Keratinocyte (primary cell): ENCODE measurements around the gene XYLT2. TPM values are rescaled to one million over a fixed set of nuclear protein-coding genes. Genes with fewer than 3 reads are reported as not detected.

Experiments used
- DNase-seq: peaks from one replicate; pipeline ENCODE4 v3.0.0-alpha.2; 2011; ENCODE audit warnings: low read depth, missing footprints, low spot score
- FAIRE-seq: peaks from 2 replicates; lab custom pipeline; 2011; peaks lifted over from hg19 to GRCh38; lab: Jason Lieb, UNC
- H2AFZ ChIP-seq: 2 replicates; pipeline ENCODE4 v1.6.0; 2012; ENCODE audit warnings: low read length, control low read depth, inconsistent platforms; ENCODE audit not compliant: control insufficient read depth
- H3K27ac ChIP-seq: 2 replicates; pipeline ENCODE4 v1.5.1; 2011; ENCODE audit warnings: low read length; ENCODE audit not compliant: control insufficient read depth, insufficient read depth
- H3K27me3 ChIP-seq: 3 replicates; pipeline ENCODE4 v1.6.0; 2011; ENCODE audit warnings: low read length; ENCODE audit not compliant: control insufficient read depth, insufficient read depth; ENCODE audit errors: extremely low read depth
- H3K36me3 ChIP-seq, 2 experiments: 2 replicates in 1 of 2; 3 replicates in 1 of 2; pipeline ENCODE4 v1.5.1; 2011; ENCODE audit warnings: low read length in 2 of 2, mild to moderate bottlenecking in 1 of 2; ENCODE audit not compliant: control insufficient read depth in 2 of 2, insufficient read depth in 2 of 2; ENCODE audit errors: extremely low read depth in 1 of 2
- H3K4me1 ChIP-seq: 3 replicates; pipeline ENCODE4 v1.5.1; 2011; ENCODE audit warnings: low read length; ENCODE audit not compliant: control insufficient read depth, insufficient read depth; ENCODE audit errors: extremely low read depth
- H3K4me2 ChIP-seq: 3 replicates; pipeline ENCODE4 v1.6.0; 2011; ENCODE audit warnings: low read depth, low read length; ENCODE audit not compliant: control insufficient read depth, insufficient read depth; ENCODE audit errors: extremely low read depth
- H3K4me3 ChIP-seq, 3 experiments: fragments of 200-600 bp in 1 of 3; sonication (generic) in 1 of 3; 2 replicates in 2 of 3; 3 replicates in 1 of 3; pipeline ENCODE4 v1.5.1; 2011 to 2016; ENCODE audit warnings: low read length in 3 of 3, mild to moderate bottlenecking in 3 of 3, control low read depth in 2 of 3, inconsistent platforms in 1 of 3, low read depth in 1 of 3, mixed read lengths in 1 of 3, mixed run types in 1 of 3, moderate library complexity in 1 of 3; ENCODE audit not compliant: control insufficient read depth in 2 of 3, insufficient read depth in 2 of 3; ENCODE audit errors: extremely low read depth in 1 of 3
- H3K79me2 ChIP-seq: 2 replicates; pipeline ENCODE4 v1.6.0; 2012; ENCODE audit warnings: low read length; ENCODE audit not compliant: control insufficient read depth, insufficient read depth
- H3K9ac ChIP-seq: 3 replicates; pipeline ENCODE4 v1.6.0; 2011; ENCODE audit warnings: low read length; ENCODE audit not compliant: control insufficient read depth, insufficient read depth; ENCODE audit errors: extremely low read depth
- H3K9me1 ChIP-seq: 3 replicates; pipeline ENCODE4 v1.6.0; 2011; ENCODE audit warnings: low read length; ENCODE audit not compliant: control insufficient read depth, insufficient read depth; ENCODE audit errors: extremely low read depth
- H3K9me3 ChIP-seq: 2 replicates; pipeline ENCODE4 v1.5.1; 2012; ENCODE audit warnings: low read depth, low read length; ENCODE audit not compliant: control insufficient read depth
- H4K20me1 ChIP-seq: 3 replicates; pipeline ENCODE4 v1.6.0; 2011; ENCODE audit warnings: low read length; ENCODE audit not compliant: control insufficient read depth, insufficient read depth; ENCODE audit errors: extremely low read depth
- EZH2 ChIP-seq: IDR thresholded peaks from one replicate; pipeline ENCODE4 v1.6.1; 2012; ENCODE audit warnings: inconsistent platforms, mild to moderate bottlenecking, low read length, moderate library complexity
- dilution Hi-C: fragments of 300-500 bp; cut with MboI; formaldehyde crosslinking; loops from one replicate; pipeline ENCODE4 v1.7.0; 2020; ENCODE audit warnings: low sequenced_read_pairs; ENCODE audit not compliant: extremely low pct_ligation_motif_present
- polyA plus RNA-seq, 5 experiments: library from polyadenylated mRNA; depleted of rRNA in 3 of 5; stranded (reverse) in 3 of 5; stranded (forward) in 1 of 5; unstranded in 1 of 5; fragments of >200 nt; gene quantifications; 1 replicate in 1 of 5; 2 replicates in 3 of 5; 3 replicates in 1 of 5; pipeline versions ENCODE4 v1.2.1 to v1.2.3, GENCODE V29; 2011 to 2012; ENCODE audit warnings: missing spikeins in 2 of 5, low read depth in 1 of 5, low replicate concordance in 1 of 5
- TF ChIP-seq, protein P1 (sequence below), 3 experiments: IDR thresholded peaks in 1 of 3; conservative IDR thresholded peaks in 1 of 3; optimal IDR thresholded peaks in 1 of 3; 2 replicates in 2 of 3; 3 replicates in 1 of 3; pipeline versions ENCODE3 to v1.5.1; 2011; ENCODE audit warnings: low read length in 3 of 3, mild to moderate bottlenecking in 3 of 3, moderate library complexity in 2 of 3, control low read depth in 1 of 3, inconsistent platforms in 1 of 3; ENCODE audit not compliant: insufficient read depth in 2 of 3; ENCODE audit errors: extremely low read depth in 1 of 3

The XYLT2 gene
- polyA plus RNA-seq, 1 donor (not counting 4 experiments of a cell fraction or from before 2014, with no cell fraction given), result 15.3 TPM

DNA sequence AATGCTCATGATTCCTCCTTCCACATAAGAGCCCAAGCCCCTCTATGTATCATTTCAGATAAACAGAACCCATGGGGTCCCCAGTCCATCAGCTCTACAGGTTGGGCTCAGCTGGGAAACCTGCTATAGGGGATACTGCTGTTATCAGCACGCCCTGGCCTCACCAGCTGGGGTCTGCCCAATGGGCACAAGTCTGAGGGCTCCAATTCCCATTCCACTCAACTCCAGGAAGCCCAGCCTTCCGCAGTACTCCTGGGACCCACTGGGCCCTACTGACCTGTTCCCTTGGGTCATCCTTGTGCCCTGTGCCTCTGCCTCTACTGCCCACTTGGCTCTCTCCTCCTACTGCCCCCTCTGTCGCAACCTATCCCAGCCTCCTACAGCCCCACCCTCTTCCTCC, 16.2 kb upstream of the XYLT2 start:
- Histone ChIP-seq H3K9ac (no peak overlapping the region), H3K79me2 (no peaks in the 10 kb centered on the region), H3K4me3 (no peak overlapping the region), H3K4me2 (no peak overlapping the region), H3K9me1 (no peaks in the 10 kb centered on the region), H3K36me3 (no peaks in the 10 kb centered on the region), H3K4me1 (no peaks in the 10 kb centered on the region), H3K9me3 (no peaks in the 10 kb centered on the region), H3K27ac (no peak overlapping the region), H4K20me1 (no peaks in the 10 kb centered on the region), H3K27me3 (no peaks in the 10 kb centered on the region), H2AFZ (no peak overlapping the region)
- DNase-seq (no peak), FAIRE-seq (no peak)
- TF ChIP-seq, protein P1, sequence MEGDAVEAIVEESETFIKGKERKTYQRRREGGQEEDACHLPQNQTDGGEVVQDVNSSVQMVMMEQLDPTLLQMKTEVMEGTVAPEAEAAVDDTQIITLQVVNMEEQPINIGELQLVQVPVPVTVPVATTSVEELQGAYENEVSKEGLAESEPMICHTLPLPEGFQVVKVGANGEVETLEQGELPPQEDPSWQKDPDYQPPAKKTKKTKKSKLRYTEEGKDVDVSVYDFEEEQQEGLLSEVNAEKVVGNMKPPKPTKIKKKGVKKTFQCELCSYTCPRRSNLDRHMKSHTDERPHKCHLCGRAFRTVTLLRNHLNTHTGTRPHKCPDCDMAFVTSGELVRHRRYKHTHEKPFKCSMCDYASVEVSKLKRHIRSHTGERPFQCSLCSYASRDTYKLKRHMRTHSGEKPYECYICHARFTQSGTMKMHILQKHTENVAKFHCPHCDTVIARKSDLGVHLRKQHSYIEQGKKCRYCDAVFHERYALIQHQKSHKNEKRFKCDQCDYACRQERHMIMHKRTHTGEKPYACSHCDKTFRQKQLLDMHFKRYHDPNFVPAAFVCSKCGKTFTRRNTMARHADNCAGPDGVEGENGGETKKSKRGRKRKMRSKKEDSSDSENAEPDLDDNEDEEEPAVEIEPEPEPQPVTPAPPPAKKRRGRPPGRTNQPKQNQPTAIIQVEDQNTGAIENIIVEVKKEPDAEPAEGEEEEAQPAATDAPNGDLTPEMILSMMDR (optimal IDR thresholded peaks at IDR 0.05 in 1 of 3, IDR thresholded peaks at IDR 0.05 in 1 of 3, conservative IDR thresholded peaks at IDR 0.05 in 1 of 3; ENCODE audit: extremely low read depth in 1 of 3, insufficient read depth in 2 of 3, low read length in 3 of 3), result no peak
- TF ChIP-seq EZH2, result no peak
- dilution Hi-C loops, result no loop called here

DNA sequence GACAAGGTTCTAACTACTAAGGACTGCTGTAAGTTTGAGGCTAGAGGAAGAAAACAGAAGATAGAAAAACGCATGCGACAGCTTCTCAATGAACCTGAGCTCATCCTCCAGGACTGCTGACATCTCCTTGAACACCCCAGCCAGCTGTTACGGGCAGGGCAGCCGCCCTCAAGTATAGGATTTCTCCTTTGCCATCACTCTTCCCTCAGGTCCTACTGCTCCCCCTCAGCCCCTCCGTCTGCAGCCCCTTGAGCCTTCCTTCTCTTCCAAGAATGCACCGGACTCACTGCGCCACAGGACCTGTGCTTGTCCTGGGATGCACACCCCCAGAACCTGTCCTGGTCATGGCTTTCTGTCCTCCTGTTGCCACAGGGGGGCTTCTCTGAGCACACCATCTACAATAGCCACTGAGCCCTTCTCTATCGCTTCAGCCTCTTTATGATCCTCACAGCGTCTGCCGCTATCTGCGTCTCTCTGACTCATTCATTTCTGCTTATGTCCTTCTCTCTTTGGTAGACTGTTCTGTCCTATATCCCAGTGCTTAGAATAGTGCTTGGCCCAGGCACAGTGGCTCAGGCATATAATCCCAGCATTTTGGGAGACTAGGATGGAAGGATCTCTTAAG, 15.7 kb upstream of the XYLT2 start:
- no peak overlapping the region for H3K4me3 ChIP-seq
- no peak overlapping the region for H2AFZ ChIP-seq
- H3K9me3 ChIP-seq, result no peaks in the 10 kb centered on the region
- H3K4me1 ChIP-seq, result no peaks in the 10 kb centered on the region
- dilution Hi-C loops, result no loop called here
- H3K9me1 ChIP-seq, result no peaks in the 10 kb centered on the region
- H3K36me3 ChIP-seq, result no peaks in the 10 kb centered on the region
- no peaks in the 10 kb centered on the region for H3K27me3 ChIP-seq
- DNase-seq (no peak), FAIRE-seq (no peak)
- H3K4me2 ChIP-seq, result no peak overlapping the region
- TF ChIP-seq, protein P1 (optimal IDR thresholded peaks at IDR 0.05 in 1 of 3, IDR thresholded peaks at IDR 0.05 in 1 of 3, conservative IDR thresholded peaks at IDR 0.05 in 1 of 3; ENCODE audit: extremely low read depth in 1 of 3, insufficient read depth in 2 of 3, low read length in 3 of 3), result no peak
- no peak for TF ChIP-seq EZH2
- no peaks in the 10 kb centered on the region for H4K20me1 ChIP-seq
- H3K9ac ChIP-seq, result no peak overlapping the region
- H3K27ac ChIP-seq, result no peak overlapping the region
- no peaks in the 10 kb centered on the region for H3K79me2 ChIP-seq
